HEK293 (cell line): ENCODE data around the gene RBM19.

ENCODE experiments used
- CTCF ChIA-PET: fragments of 350-600 bp; formaldehyde crosslinking; extraction: SDS; loops from one replicate; lab custom pipeline; 2021; ENCODE audit warnings: antibody characterized with exemption; lab: Yijun Ruan, JAX
- POLR2A ChIA-PET: fragments of 300-600 bp; formaldehyde crosslinking; extraction: SDS; loops from one replicate; lab custom pipeline; 2020; ENCODE audit warnings: antibody characterized with exemption, inconsistent platforms; lab: Yijun Ruan, JAX
- H3K27ac ChIP-seq: fragments of 200-500 bp; sonication (Bioruptor generic); 2 replicates; pipeline ENCODE4 v1.5.1; 2014; ENCODE audit warnings: low read depth, low read length, control low read depth, inconsistent platforms; ENCODE audit errors: extremely low read depth
- H3K36me3 ChIP-seq, 2 experiments: fragments of 200-500 bp in 1 of 2; sonication (Bioruptor generic) in 1 of 2; 1 replicate in 1 of 2; 2 replicates in 1 of 2; pipeline ENCODE4 v1.5.1; 2014 to 2017; ENCODE audit warnings: inconsistent platforms in 2 of 2, low read length in 2 of 2; ENCODE audit not compliant: control insufficient read depth in 2 of 2, insufficient read depth in 1 of 2
- H3K4me1 ChIP-seq: fragments of 200-500 bp; sonication (Bioruptor generic); 2 replicates; pipeline ENCODE4 v1.5.1; 2014; ENCODE audit warnings: mild to moderate bottlenecking, low read length, inconsistent platforms; ENCODE audit not compliant: control insufficient read depth, insufficient read depth
- H3K4me3 ChIP-seq: 2 replicates; pipeline ENCODE4 v1.5.1; 2011; ENCODE audit warnings: low read depth, mild to moderate bottlenecking, control low read depth, low read length, moderate library complexity
- H3K9me3 ChIP-seq: fragments of 200-500 bp; sonication (Bioruptor generic); 2 replicates; pipeline ENCODE4 v1.5.1; 2014; ENCODE audit warnings: low read depth, low read length, inconsistent platforms; ENCODE audit not compliant: control insufficient read depth, insufficient read depth
- BCL6B ChIP-seq: fragments of 450-650 bp; formaldehyde crosslinking; IDR thresholded peaks from 2 replicates; pipeline ENCODE4 v1.5.1; 2017; ENCODE audit warnings: missing biosample characterization, missing genetic modification characterization
- EGR2 ChIP-seq: fragments of 450-650 bp; formaldehyde crosslinking; IDR thresholded peaks from 2 replicates; pipeline ENCODE4 v1.5.1; 2016; ENCODE audit warnings: low read depth, missing biosample characterization, missing genetic modification characterization
- GLIS2 ChIP-seq: fragments of 450-650 bp; formaldehyde crosslinking; IDR thresholded peaks from 2 replicates; pipeline ENCODE4 v1.5.1; 2016; ENCODE audit warnings: missing biosample characterization, missing genetic modification characterization
- MEIS1 ChIP-seq: sonication (generic); formaldehyde crosslinking; IDR thresholded peaks from 2 replicates; pipeline ENCODE4 v1.8.1; 2022; ENCODE audit warnings: missing genetic modification reagents, mild to moderate bottlenecking, borderline replicate concordance
- OSR2 ChIP-seq: fragments of 450-650 bp; formaldehyde crosslinking; IDR thresholded peaks from 2 replicates; pipeline ENCODE4 v1.5.1; 2016; ENCODE audit warnings: missing biosample characterization, missing genetic modification characterization
- OVOL3 ChIP-seq: fragments of 450-650 bp; formaldehyde crosslinking; IDR thresholded peaks from 2 replicates; pipeline ENCODE4 v1.5.1; 2016; ENCODE audit warnings: missing biosample characterization, missing genetic modification characterization
- RBAK ChIP-seq: fragments of 450-650 bp; formaldehyde crosslinking; IDR thresholded peaks from 2 replicates; pipeline ENCODE4 v1.5.1; 2016; ENCODE audit warnings: missing biosample characterization, missing genetic modification characterization
- SCRT1 ChIP-seq: fragments of 450-650 bp; formaldehyde crosslinking; IDR thresholded peaks from 2 replicates; pipeline ENCODE4 v1.5.1; 2016; ENCODE audit warnings: missing biosample characterization, missing genetic modification characterization, borderline replicate concordance
- SCRT2 ChIP-seq: fragments of 450-650 bp; formaldehyde crosslinking; IDR thresholded peaks from 2 replicates; pipeline ENCODE4 v1.5.1; 2016; ENCODE audit warnings: missing biosample characterization, missing genetic modification characterization
- SP2 ChIP-seq: fragments of 450-650 bp; formaldehyde crosslinking; IDR thresholded peaks from 2 replicates; pipeline ENCODE4 v1.5.1; 2016; ENCODE audit warnings: missing biosample characterization, missing genetic modification characterization
- SP7 ChIP-seq: fragments of 450-650 bp; formaldehyde crosslinking; IDR thresholded peaks from 2 replicates; pipeline ENCODE4 v1.5.1; 2016; ENCODE audit warnings: missing biosample characterization, missing genetic modification characterization
- WT1 ChIP-seq: fragments of 450-650 bp; formaldehyde crosslinking; IDR thresholded peaks from 2 replicates; pipeline ENCODE4 v1.5.1; 2016; ENCODE audit warnings: missing biosample characterization, missing genetic modification characterization
- YY2 ChIP-seq: fragments of 450-650 bp; formaldehyde crosslinking; IDR thresholded peaks from 2 replicates; pipeline ENCODE4 v1.5.1; 2016; ENCODE audit warnings: missing biosample characterization, missing genetic modification characterization
- ZBTB20 ChIP-seq: fragments of 450-650 bp; formaldehyde crosslinking; IDR thresholded peaks from 2 replicates; pipeline ENCODE4 v1.5.1; 2016; ENCODE audit warnings: missing biosample characterization, missing genetic modification characterization
- ZBTB48 ChIP-seq: fragments of 450-650 bp; formaldehyde crosslinking; IDR thresholded peaks from 2 replicates; pipeline ENCODE4 v1.5.1; 2016; ENCODE audit warnings: missing biosample characterization, missing genetic modification characterization
- ZBTB7A ChIP-seq: fragments of 450-650 bp; formaldehyde crosslinking; IDR thresholded peaks from 2 replicates; pipeline ENCODE4 v1.5.1; 2016; ENCODE audit warnings: low read depth, missing biosample characterization, missing genetic modification characterization
- ZEB2 ChIP-seq: fragments of 450-650 bp; formaldehyde crosslinking; IDR thresholded peaks from 2 replicates; pipeline ENCODE4 v1.5.1; 2016; ENCODE audit warnings: missing biosample characterization, missing genetic modification characterization
- ZFP3 ChIP-seq: fragments of 450-650 bp; formaldehyde crosslinking; IDR thresholded peaks from 2 replicates; pipeline ENCODE4 v1.5.1; 2016; ENCODE audit warnings: low read depth, missing biosample characterization, missing genetic modification characterization
- ZNF10 ChIP-seq: fragments of 450-650 bp; formaldehyde crosslinking; IDR thresholded peaks from 2 replicates; pipeline ENCODE4 v1.5.1; 2017; ENCODE audit warnings: missing biosample characterization, missing genetic modification characterization
- ZNF121 ChIP-seq: fragments of 450-650 bp; formaldehyde crosslinking; IDR thresholded peaks from 2 replicates; pipeline ENCODE4 v1.5.1; 2016; ENCODE audit warnings: missing biosample characterization, missing genetic modification characterization
- ZNF140 ChIP-seq: fragments of 450-650 bp; formaldehyde crosslinking; IDR thresholded peaks from 2 replicates; pipeline ENCODE4 v1.5.1; 2016; ENCODE audit warnings: missing biosample characterization, missing genetic modification characterization
- ZNF2 ChIP-seq: fragments of 450-650 bp; formaldehyde crosslinking; IDR thresholded peaks from 2 replicates; pipeline ENCODE4 v1.5.1; 2016; ENCODE audit warnings: missing biosample characterization, missing genetic modification characterization
- ZNF266 ChIP-seq: fragments of 450-650 bp; formaldehyde crosslinking; IDR thresholded peaks from 2 replicates; pipeline ENCODE4 v1.5.1; 2016; ENCODE audit warnings: missing biosample characterization, missing genetic modification characterization, low read depth
- ZNF302 ChIP-seq: fragments of 450-650 bp; formaldehyde crosslinking; IDR thresholded peaks from 2 replicates; pipeline ENCODE4 v1.5.1; 2016; ENCODE audit warnings: missing biosample characterization, missing genetic modification characterization, low read depth
- ZNF341 ChIP-seq: fragments of 450-650 bp; formaldehyde crosslinking; IDR thresholded peaks from 2 replicates; pipeline ENCODE4; 2016; ENCODE audit warnings: low read depth, missing biosample characterization, missing genetic modification characterization
- ZNF362 ChIP-seq: fragments of 450-650 bp; formaldehyde crosslinking; IDR thresholded peaks from 2 replicates; pipeline ENCODE4 v1.5.1; 2016; ENCODE audit warnings: missing biosample characterization, missing genetic modification characterization
- ZNF37A ChIP-seq: fragments of 450-650 bp; IDR thresholded peaks from 2 replicates; pipeline ENCODE4 v1.5.1; 2018; ENCODE audit warnings: missing biosample characterization, missing genetic modification characterization
- ZNF544 ChIP-seq: fragments of 450-650 bp; formaldehyde crosslinking; IDR thresholded peaks from 2 replicates; pipeline ENCODE4 v1.5.0; 2017; ENCODE audit warnings: missing biosample characterization, missing genetic modification characterization
- ZNF600 ChIP-seq: fragments of 450-650 bp; formaldehyde crosslinking; IDR thresholded peaks from 2 replicates; pipeline ENCODE4 v1.5.1; 2016; ENCODE audit warnings: missing biosample characterization, missing genetic modification characterization
- ZNF610 ChIP-seq: fragments of 450-650 bp; formaldehyde crosslinking; IDR thresholded peaks from 2 replicates; pipeline ENCODE4 v1.5.1; 2016; ENCODE audit warnings: missing biosample characterization, missing genetic modification characterization, borderline replicate concordance
- ZNF621 ChIP-seq: fragments of 450-650 bp; formaldehyde crosslinking; IDR thresholded peaks from 2 replicates; pipeline ENCODE4 v1.5.1; 2017; ENCODE audit warnings: missing biosample characterization, missing genetic modification characterization
- ZNF629 ChIP-seq: fragments of 450-650 bp; formaldehyde crosslinking; IDR thresholded peaks from 2 replicates; pipeline ENCODE4 v1.5.1; 2017; ENCODE audit warnings: missing biosample characterization, missing genetic modification characterization
- ZNF701 ChIP-seq: fragments of 450-650 bp; formaldehyde crosslinking; IDR thresholded peaks from 2 replicates; pipeline ENCODE4 v1.5.1; 2016; ENCODE audit warnings: missing biosample characterization, missing genetic modification characterization
- ZNF791 ChIP-seq: fragments of 450-650 bp; formaldehyde crosslinking; IDR thresholded peaks from 2 replicates; pipeline ENCODE4 v1.5.1; 2016; ENCODE audit warnings: missing biosample characterization, missing genetic modification characterization
- ZSCAN30 ChIP-seq: fragments of 450-650 bp; IDR thresholded peaks from 2 replicates; pipeline ENCODE4 v1.5.1; 2018; ENCODE audit warnings: missing biosample characterization, mild to moderate bottlenecking, missing genetic modification characterization, moderate library complexity

RBM19 gene

DNA sequence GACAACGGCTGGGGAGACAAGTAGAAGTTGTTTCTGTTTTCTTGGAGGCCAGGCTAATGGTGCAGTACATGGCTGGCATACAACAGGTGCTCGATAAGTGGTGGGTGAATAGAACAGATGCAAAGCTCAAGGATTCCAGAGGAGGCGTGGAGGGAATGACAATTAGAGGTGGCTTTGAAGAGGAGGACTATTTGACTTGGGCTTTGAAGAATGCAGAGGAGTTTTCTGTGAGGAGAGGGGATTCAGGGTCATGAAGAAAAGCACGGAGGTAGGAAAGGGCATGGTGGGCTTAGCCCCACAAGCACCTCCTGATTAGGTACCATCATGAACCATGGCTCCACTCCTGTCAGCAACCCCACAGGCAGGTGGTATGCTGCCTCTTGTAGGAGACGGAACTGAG is 142.3 kb downstream of the RBM19 start:
- H3K9me3 ChIP-seq, result no peaks in the 10 kb centered on the region
- no peaks in the 10 kb centered on the region for H3K4me1 ChIP-seq
- ChIA-PET CTCF (no interaction called here), POLR2A (no interaction called here)
- H3K4me3 ChIP-seq, result no peak overlapping the region
- no peaks in the 10 kb centered on the region for H3K36me3 ChIP-seq
- TF ChIP-seq OSR2 (tag by site-specific recombination) (no peak), OVOL3 (tag by site-specific recombination) (no peak), ZNF266 (tag by site-specific recombination) (no peak), SP2 (tag by site-specific recombination) (no peak), ZBTB20 (no peak), ZBTB7A (no peak), ZFP3 (tag by site-specific recombination) (peak; percentile 78), ZNF629 (tag by site-specific recombination) (no peak), ZNF544 (tag by site-specific recombination) (no peak), ZNF10 (tag by site-specific recombination) (no peak), SCRT2 (tag by site-specific recombination) (peak; percentile 52)
- no peak overlapping the region for H3K27ac ChIP-seq

DNA sequence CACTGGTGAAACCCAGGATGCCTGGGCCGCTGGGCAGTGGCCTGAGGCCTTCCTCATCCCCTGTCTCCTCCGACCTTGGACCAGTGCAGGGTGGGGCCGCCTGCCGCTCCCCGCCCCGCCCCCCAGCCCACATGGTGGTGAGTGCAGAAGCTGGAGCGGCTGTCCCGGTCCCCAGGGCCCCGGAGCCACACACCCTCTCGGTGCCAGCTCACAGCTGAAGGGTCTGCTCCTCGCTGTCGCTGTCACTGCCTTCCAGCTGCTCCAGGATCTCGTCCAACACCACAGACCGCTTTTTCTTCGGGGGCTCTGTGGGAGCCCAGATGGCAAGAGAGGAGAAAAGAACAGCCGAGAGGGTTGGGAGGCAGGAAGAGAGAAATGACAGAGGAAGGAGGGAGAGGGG is 143.1 kb downstream of the RBM19 start:
- H3K4me3 ChIP-seq, result no peak overlapping the region
- H3K4me1 ChIP-seq, result no peaks in the 10 kb centered on the region
- TF ChIP-seq ZNF629 (tag by site-specific recombination) (no peak), WT1 (tag by site-specific recombination) (no peak), ZNF362 (tag by site-specific recombination) (no peak), ZNF302 (no peak), ZNF37A (no peak), ZSCAN30 (no peak), ZNF621 (tag by site-specific recombination) (no peak), SCRT1 (no peak), SP7 (no peak), ZNF341 (tag by site-specific recombination) (no peak), BCL6B (no peak), ZNF140 (tag by site-specific recombination) (no peak), GLIS2 (tag by site-specific recombination) (no peak)
- ChIA-PET CTCF (no interaction called here), POLR2A (no interaction called here)
- no peaks in the 10 kb centered on the region for H3K36me3 ChIP-seq
- no peak overlapping the region for H3K27ac ChIP-seq
- no peaks in the 10 kb centered on the region for H3K9me3 ChIP-seq

- no peaks in the 10 kb centered on the region for H3K4me1 ChIP-seq
- H3K9me3 ChIP-seq, result no peaks in the 10 kb centered on the region
- no peaks in the 10 kb centered on the region for H3K36me3 ChIP-seq
- no peak overlapping the region for H3K27ac ChIP-seq
- H3K4me3 ChIP-seq, result no peak overlapping the region
- ChIA-PET POLR2A (no interaction called here), CTCF (no interaction called here)
- no peak for TF ChIP-seq ZNF610 (tag by site-specific recombination)
- no peak for TF ChIP-seq ZNF544 (tag by site-specific recombination)
- no peak for TF ChIP-seq ZBTB48 (tag by site-specific recombination)
- TF ChIP-seq ZNF121 (tag by site-specific recombination), result no peak
- TF ChIP-seq ZNF362 (tag by site-specific recombination), result no peak
- no peak for TF ChIP-seq ZNF600
- TF ChIP-seq MEIS1 (CRISPR knock-in tag), result no peak
- TF ChIP-seq ZNF2 (tag by site-specific recombination), result no peak
- TF ChIP-seq ZNF701 (tag by site-specific recombination), result no peak
- TF ChIP-seq ZEB2 (tag by site-specific recombination), result no peak
- TF ChIP-seq RBAK (tag by site-specific recombination), result no peak
- TF ChIP-seq YY2 (tag by site-specific recombination), result no peak
- TF ChIP-seq ZBTB20, result no peak
- no peak for TF ChIP-seq EGR2 (tag by site-specific recombination)
- no peak for TF ChIP-seq ZFP3 (tag by site-specific recombination)
- TF ChIP-seq ZNF791 (tag by site-specific recombination), result no peak
Measured at GRCh38 chr12:113820842-113821241, 145.3 kb downstream of the RBM19 start.
